Activated naive CD8-positive, alpha-beta T cell (primary cell): ENCODE data around the gene PPHLN1.
A peak's percentile ranks its signal among the peaks of the same experiment; 100 is the strongest.
"Not testable (repeated sequence)": the region's sequence is repeated elsewhere in the genome, so short reads cannot be mapped to it uniquely, and the experiment has no call there.

Source experiments
- H3K27ac Mint-ChIP-seq: one replicate; pipeline ENCODE4 v1.8.0; 2021; ENCODE audit warnings: mixed read lengths
- H3K27me3 Mint-ChIP-seq: one replicate; pipeline ENCODE4 v1.8.0; 2021; ENCODE audit warnings: mixed read lengths
- H3K36me3 Mint-ChIP-seq: one replicate; pipeline ENCODE4 v1.8.0; 2021; ENCODE audit warnings: mixed read lengths
- H3K4me1 Mint-ChIP-seq: one replicate; pipeline ENCODE4 v1.8.0; 2021; ENCODE audit warnings: low read depth, mixed read lengths
- H3K4me3 Mint-ChIP-seq: one replicate; pipeline ENCODE4 v1.8.0; 2021; ENCODE audit warnings: mild to moderate bottlenecking, mixed read lengths
- H3K9me3 Mint-ChIP-seq: one replicate; pipeline ENCODE4 v1.8.0; 2021; ENCODE audit warnings: low read depth, mixed read lengths

PPHLN1 gene

DNA sequence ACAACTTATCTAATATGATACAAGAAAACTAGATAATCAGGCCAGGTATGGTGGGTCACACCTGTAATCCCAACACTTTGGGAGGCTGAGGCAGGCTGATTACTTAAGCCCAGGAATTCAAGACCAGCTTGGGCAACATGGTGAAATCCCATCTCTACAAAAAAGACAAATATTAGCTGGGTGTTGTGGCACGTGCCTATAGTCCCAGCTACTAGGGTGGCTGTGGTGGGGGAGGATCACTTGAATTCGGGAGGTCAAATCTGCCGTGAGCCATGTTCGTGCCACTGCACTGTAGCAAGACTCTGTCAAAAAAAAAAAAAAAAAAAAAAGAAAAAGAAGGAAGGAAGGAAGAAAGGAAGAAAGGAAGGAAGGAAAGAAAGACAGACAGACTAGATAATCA lies 27.1 kb upstream of the PPHLN1 start:
- no peak overlapping the region for H3K27ac Mint-ChIP-seq
- H3K4me3 Mint-ChIP-seq, result no peak overlapping the region

GRCh38 chr12:42299392-42300308 lies 26.3 kb upstream of the PPHLN1 start:
- Mint-ChIP-seq H3K4me3 (peak overlapping the region; percentile 6), H3K27me3 (no peaks in the 10 kb centered on the region), H3K36me3 (no peaks in the 10 kb centered on the region), H3K4me1 (peaks cover 16% of the 10 kb centered on the region), H3K9me3 (no peaks in the 10 kb centered on the region), H3K27ac (peak overlapping the region; percentile 93)

More for the DNA sequence above, 27.1 kb upstream of the PPHLN1 start:
- Mint-ChIP-seq H3K36me3 (no peaks in the 10 kb centered on the region), H3K9me3 (no peaks in the 10 kb centered on the region), H3K27me3 (no peaks in the 10 kb centered on the region), H3K4me1 (peaks cover 16% of the 10 kb centered on the region)

DNA sequence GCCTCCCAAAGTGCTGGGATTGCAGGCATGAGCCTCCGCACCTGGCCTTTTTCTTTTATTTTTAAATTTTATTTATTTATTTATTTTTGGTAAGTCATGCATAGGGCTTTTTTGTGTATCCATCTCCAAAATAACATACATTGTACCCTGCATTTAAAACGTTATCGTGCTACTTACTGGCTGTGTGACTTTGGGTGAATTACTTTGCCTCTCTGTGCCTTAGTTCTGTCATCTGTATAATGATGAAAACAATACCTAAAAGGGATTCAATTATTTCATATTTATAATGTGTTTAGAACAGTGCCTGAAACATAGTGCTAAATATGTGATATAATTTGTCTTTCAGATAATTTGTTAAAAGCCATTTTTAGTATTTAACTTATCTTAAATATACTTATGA lies 19.7 kb upstream of the PPHLN1 start:
- H3K4me1 Mint-ChIP-seq, result peaks cover 1% of the 10 kb centered on the region
- no peaks in the 10 kb centered on the region for H3K9me3 Mint-ChIP-seq
- H3K27ac Mint-ChIP-seq, result no peak overlapping the region
- no peak overlapping the region for H3K4me3 Mint-ChIP-seq
- no peaks in the 10 kb centered on the region for H3K27me3 Mint-ChIP-seq
- peaks cover 2% of the 10 kb centered on the region for H3K36me3 Mint-ChIP-seq

DNA sequence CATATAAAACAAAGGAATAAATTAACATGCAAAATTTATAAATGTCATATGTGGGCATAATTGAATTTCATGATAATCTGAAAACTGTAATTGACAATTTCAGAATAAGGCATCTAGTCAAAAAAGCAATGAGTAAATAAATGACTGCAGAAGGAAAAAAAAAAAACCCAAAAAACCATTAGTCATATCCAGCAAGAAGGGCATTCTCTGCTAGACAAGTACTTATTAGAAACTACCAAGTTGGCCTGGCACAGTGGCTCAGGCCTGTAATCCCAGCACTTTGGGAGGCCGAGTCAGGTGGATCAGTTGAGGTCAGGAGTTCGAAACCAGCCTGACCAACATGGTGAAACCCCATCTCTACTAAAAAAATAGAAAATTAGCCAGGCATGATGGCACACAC lies 17.6 kb upstream of the PPHLN1 start:
- Mint-ChIP-seq H3K27ac (no peak overlapping the region), H3K9me3 (no peaks in the 10 kb centered on the region), H3K36me3 (peaks cover 6% of the 10 kb centered on the region), H3K4me1 (no peaks in the 10 kb centered on the region), H3K27me3 (no peaks in the 10 kb centered on the region), H3K4me3 (no peak overlapping the region)

GRCh38 chr12:42309996-42310395 lies 16.0 kb upstream of the PPHLN1 start:
- Mint-ChIP-seq H3K9me3 (no peaks in the 10 kb centered on the region), H3K4me3 (no peak overlapping the region), H3K27ac (no peak overlapping the region), H3K4me1 (no peaks in the 10 kb centered on the region), H3K27me3 (no peaks in the 10 kb centered on the region), H3K36me3 (peaks cover 10% of the 10 kb centered on the region)

DNA sequence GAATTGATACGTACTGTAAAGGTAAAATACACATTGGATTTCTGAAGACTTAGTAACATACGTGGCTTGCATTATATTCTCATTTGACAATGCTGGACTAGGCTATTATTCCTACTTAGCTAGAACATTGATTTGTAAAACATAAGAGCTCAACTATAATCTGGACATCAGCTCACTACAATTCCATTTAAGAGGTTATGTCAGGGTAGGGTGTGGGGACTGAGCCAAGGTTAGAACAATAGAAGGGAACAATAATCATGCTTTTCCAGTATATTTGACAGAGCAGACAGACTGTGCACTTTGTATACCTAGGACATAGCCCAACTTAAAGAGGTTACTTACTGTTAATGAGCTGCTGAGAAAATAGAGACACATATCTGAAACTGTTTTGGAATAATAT lies 10.9 kb upstream of the PPHLN1 start:
- Mint-ChIP-seq H3K9me3 (no peaks in the 10 kb centered on the region), H3K4me3 (no peak overlapping the region), H3K4me1 (no peaks in the 10 kb centered on the region), H3K27me3 (no peaks in the 10 kb centered on the region), H3K27ac (no peak overlapping the region), H3K36me3 (peaks cover 8% of the 10 kb centered on the region)

- Mint-ChIP-seq H3K9me3 (no peaks in the 10 kb centered on the region), H3K4me3 (no peak overlapping the region)
Observed at GRCh38 chr12:42320796-42321195, 5.2 kb upstream of the PPHLN1 start.

GRCh38 chr12:42322567-42322966 lies 3.4 kb upstream of the PPHLN1 start:
- Mint-ChIP-seq H3K36me3 (peaks cover 8% of the 10 kb centered on the region), H3K9me3 (no peaks in the 10 kb centered on the region), H3K4me3 (no peak overlapping the region), H3K27me3 (no peaks in the 10 kb centered on the region), H3K27ac (no peak overlapping the region), H3K4me1 (peaks cover 25% of the 10 kb centered on the region)

More at GRCh38 chr12:42320796-42321195, 5.2 kb upstream of the PPHLN1 start:
- H3K27me3 Mint-ChIP-seq, result no peaks in the 10 kb centered on the region
- peaks cover 14% of the 10 kb centered on the region for H3K4me1 Mint-ChIP-seq
- H3K36me3 Mint-ChIP-seq, result peaks cover 8% of the 10 kb centered on the region
- no peak overlapping the region for H3K27ac Mint-ChIP-seq

- no peak overlapping the region for H3K4me3 Mint-ChIP-seq
- H3K36me3 Mint-ChIP-seq, result peaks cover 8% of the 10 kb centered on the region
- H3K9me3 Mint-ChIP-seq, result no peaks in the 10 kb centered on the region
- H3K4me1 Mint-ChIP-seq, result peaks cover 35% of the 10 kb centered on the region
- H3K27me3 Mint-ChIP-seq, result no peaks in the 10 kb centered on the region
- no peak overlapping the region for H3K27ac Mint-ChIP-seq
Observed at GRCh38 chr12:42323856-42324255, 2.1 kb upstream of the PPHLN1 start.

- peaks cover 44% of the 10 kb centered on the region for H3K4me1 Mint-ChIP-seq
- H3K9me3 Mint-ChIP-seq, result no peaks in the 10 kb centered on the region
- peak overlapping the region; percentile 90 for H3K27ac Mint-ChIP-seq
- H3K27me3 Mint-ChIP-seq, result no peaks in the 10 kb centered on the region
- peak overlapping the region; percentile 99 for H3K4me3 Mint-ChIP-seq
- peaks cover 8% of the 10 kb centered on the region for H3K36me3 Mint-ChIP-seq
Observed at GRCh38 chr12:42325326-42325652, 678 bp upstream of the PPHLN1 start.

GRCh38 chr12:42326541-42327226 lies 717 bp downstream of the PPHLN1 start:
- peaks cover 58% of the 10 kb centered on the region for H3K4me1 Mint-ChIP-seq
- no peaks in the 10 kb centered on the region for H3K9me3 Mint-ChIP-seq
- peak overlapping the region; percentile 99 for H3K4me3 Mint-ChIP-seq
- peak overlapping the region; percentile 90 for H3K27ac Mint-ChIP-seq
- H3K27me3 Mint-ChIP-seq, result no peaks in the 10 kb centered on the region
- peaks cover 2% of the 10 kb centered on the region for H3K36me3 Mint-ChIP-seq

DNA sequence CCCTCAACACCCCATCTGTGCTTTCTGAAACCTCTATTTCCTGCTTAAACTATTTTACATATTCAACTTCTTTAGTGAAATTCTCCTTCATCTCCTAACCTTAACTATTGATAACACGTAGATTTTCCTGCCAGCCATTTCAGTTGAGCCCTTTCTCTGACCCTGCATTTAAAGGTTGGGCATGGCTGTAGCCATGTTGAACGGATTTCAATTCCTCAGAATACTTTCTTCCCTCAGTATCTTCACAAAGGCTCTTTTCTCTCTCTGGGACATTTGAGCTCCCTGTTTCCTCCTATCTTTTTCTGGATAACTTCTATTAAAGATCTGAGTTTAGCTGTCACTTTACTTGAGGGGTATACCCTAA lies 1.2 kb downstream of the PPHLN1 start:
- Mint-ChIP-seq H3K27me3 (no peaks in the 10 kb centered on the region), H3K4me1 (peaks cover 64% of the 10 kb centered on the region), H3K4me3 (peak overlapping the region; percentile 99), H3K27ac (peak overlapping the region; percentile 90), H3K36me3 (no peaks in the 10 kb centered on the region), H3K9me3 (no peaks in the 10 kb centered on the region)

DNA sequence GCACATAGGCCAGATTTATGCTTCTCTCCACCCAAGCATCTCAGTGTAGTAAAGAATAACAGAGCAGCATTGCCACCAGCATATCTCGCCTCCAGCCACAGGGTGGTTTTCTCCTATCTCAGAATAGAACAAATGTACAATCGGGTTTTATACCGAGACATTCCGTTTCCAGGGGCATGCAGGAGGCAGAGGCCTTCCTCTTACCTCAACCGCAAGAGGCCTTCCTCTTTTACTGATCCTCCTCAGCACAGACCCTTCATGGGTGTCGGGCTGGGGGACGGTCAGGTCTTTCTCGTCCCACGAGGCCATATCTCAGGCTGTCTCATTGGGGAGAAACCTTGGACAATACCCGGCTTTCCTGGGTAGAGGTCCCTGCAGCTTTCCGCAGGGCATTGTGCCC lies 4.1 kb downstream of the PPHLN1 start:
- H3K27me3 Mint-ChIP-seq, H3K9me3 Mint-ChIP-seq, H3K36me3 Mint-ChIP-seq: not testable (repeated sequence)
- H3K4me3 Mint-ChIP-seq, result peak overlapping the region; percentile 44
- peak overlapping the region; percentile 52 for H3K27ac Mint-ChIP-seq
- peaks cover 74% of the 10 kb centered on the region for H3K4me1 Mint-ChIP-seq

DNA sequence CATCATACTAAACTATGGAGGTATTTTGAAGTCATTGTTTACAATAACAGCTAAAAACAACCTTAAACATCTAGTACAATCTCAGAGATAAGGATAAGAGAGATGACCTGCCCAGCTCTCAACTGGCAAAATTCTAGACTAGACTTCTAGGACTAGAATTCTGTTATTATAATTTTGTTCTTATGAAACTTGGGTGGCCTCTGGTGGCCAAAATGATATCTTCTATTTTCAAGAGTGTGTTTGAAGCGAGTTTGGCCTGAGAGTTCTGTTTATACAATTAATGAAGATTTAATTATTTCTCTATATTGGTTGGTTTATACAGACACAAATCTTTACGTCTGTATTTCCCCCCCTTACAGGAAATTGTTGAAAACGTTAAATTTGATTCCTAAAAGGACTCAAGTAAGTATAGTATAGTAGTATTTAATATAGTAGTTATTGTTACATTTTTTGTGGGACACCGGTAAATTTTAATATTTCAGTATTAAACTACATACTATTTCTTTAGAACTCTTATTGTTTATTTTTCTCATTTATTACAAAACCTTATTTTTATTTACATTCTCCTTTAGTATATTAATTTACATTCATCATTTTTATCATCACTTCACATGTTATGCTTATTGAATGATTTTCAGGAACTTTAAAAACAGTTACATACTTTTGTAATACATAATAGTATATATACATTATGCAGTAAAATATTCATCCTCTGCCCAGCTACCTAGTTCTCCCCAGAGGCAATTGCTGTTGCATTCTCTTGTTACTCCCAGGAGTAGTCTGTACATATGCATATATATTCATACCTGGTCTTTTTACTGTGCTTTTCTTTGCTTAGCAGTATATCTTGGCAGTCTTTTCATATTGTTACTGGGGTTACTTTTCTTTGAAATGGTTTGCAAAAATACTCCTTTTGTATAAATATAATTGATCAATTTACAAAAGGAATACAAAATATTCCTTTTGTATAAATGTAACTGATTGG lies 6.6 kb downstream of the PPHLN1 start:
- H3K4me1 Mint-ChIP-seq, result peaks cover 68% of the 10 kb centered on the region

DNA sequence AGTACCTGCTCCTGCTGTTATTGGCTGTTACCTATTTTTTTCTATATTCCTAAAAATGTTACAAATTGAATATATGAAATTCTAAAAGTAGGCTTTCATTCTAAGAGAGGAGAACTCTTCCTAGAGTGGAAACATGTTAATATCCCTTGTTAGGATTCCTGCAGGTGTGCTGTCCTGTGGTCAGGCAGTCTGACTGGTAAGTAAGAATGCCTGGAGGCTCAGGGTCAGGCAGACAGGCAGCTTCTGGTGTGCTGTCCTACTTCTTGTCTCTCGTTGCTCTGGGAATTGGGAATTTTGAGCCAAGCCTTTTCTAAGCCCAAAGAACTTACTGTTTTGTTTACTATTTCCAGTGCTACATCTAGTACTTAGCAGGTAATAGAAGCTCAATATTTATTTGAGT lies 10.3 kb downstream of the PPHLN1 start:
- no peak overlapping the region for H3K27ac Mint-ChIP-seq
- H3K9me3 Mint-ChIP-seq, result no peaks in the 10 kb centered on the region
- H3K4me3 Mint-ChIP-seq, result no peak overlapping the region
- H3K4me1 Mint-ChIP-seq, result peaks cover 59% of the 10 kb centered on the region
- peaks cover 7% of the 10 kb centered on the region for H3K36me3 Mint-ChIP-seq
- no peaks in the 10 kb centered on the region for H3K27me3 Mint-ChIP-seq

More for the DNA sequence above, 6.6 kb downstream of the PPHLN1 start:
- H3K4me3 Mint-ChIP-seq, result no peak overlapping the region
- no peaks in the 10 kb centered on the region for H3K27me3 Mint-ChIP-seq
- no peaks in the 10 kb centered on the region for H3K36me3 Mint-ChIP-seq
- no peaks in the 10 kb centered on the region for H3K9me3 Mint-ChIP-seq
- H3K27ac Mint-ChIP-seq, result no peak overlapping the region
